Loucy (cell line): ENCODE results near the gene GTF2F1.

Experiments used
- H2AFZ ChIP-seq: fragments of 200-600 bp; sonication (generic); 2 replicates; pipeline ENCODE4 v1.6.0; 2016; ENCODE audit warnings: antibody characterized with exemption, mild to moderate bottlenecking, low read length, moderate library complexity
- H3F3A ChIP-seq: fragments of 200-600 bp; 2 replicates; pipeline ENCODE4 v1.6.0; 2016; ENCODE audit warnings: antibody characterized with exemption, low read depth, mild to moderate bottlenecking
- H3K27me3 ChIP-seq: fragments of 200-600 bp; sonication (generic); 2 replicates; pipeline ENCODE4 v1.6.1; 2014; ENCODE audit warnings: low read length, mild to moderate bottlenecking; ENCODE audit not compliant: insufficient read depth, poor library complexity, severe bottlenecking
- H3K36me3 ChIP-seq: fragments of 200-600 bp; sonication (generic); 2 replicates; pipeline ENCODE4 v1.6.1; 2016; ENCODE audit warnings: low read length; ENCODE audit not compliant: insufficient read depth
- H3K4me1 ChIP-seq: fragments of 200-600 bp; sonication (generic); 2 replicates; pipeline ENCODE4 v1.5.1; 2014; ENCODE audit warnings: low read length, mild to moderate bottlenecking; ENCODE audit not compliant: insufficient read depth, poor library complexity, severe bottlenecking
- H3K4me2 ChIP-seq: fragments of 200-600 bp; sonication (generic); 2 replicates; pipeline ENCODE4 v1.6.0; 2014; ENCODE audit warnings: antibody characterized with exemption, low read length, low read depth, mild to moderate bottlenecking; ENCODE audit not compliant: poor library complexity, severe bottlenecking
- H3K4me3 ChIP-seq: fragments of 200-600 bp; sonication (generic); 2 replicates; pipeline ENCODE4 v1.5.1; 2014; ENCODE audit warnings: low read length, mild to moderate bottlenecking, mixed read lengths; ENCODE audit not compliant: poor library complexity, severe bottlenecking
- H3K79me2 ChIP-seq: fragments of 200-600 bp; sonication (generic); 2 replicates; pipeline ENCODE4 v1.6.1; 2014; ENCODE audit warnings: low read length; ENCODE audit not compliant: insufficient read depth
- H3K9ac ChIP-seq: fragments of 200-600 bp; sonication (generic); 2 replicates; pipeline ENCODE4 v1.6.0; 2014; ENCODE audit warnings: mild to moderate bottlenecking, low read depth, low read length, moderate library complexity; ENCODE audit not compliant: poor library complexity, severe bottlenecking
- H3K9me2 ChIP-seq: fragments of 200-600 bp; sonication (generic); replicated peaks from 2 replicates; pipeline ENCODE4 v1.6.1; 2016; ENCODE audit warnings: low read depth, low read length, mixed read lengths
- H3K9me3 ChIP-seq: fragments of 200-600 bp; sonication (generic); 2 replicates; pipeline ENCODE4 v1.6.1; 2014; ENCODE audit warnings: mild to moderate bottlenecking, antibody characterized with exemption, low read length, low read depth; ENCODE audit not compliant: insufficient read depth
- H4K20me1 ChIP-seq: fragments of 200-600 bp; sonication (generic); 2 replicates; pipeline ENCODE4 v1.6.0; 2014; ENCODE audit warnings: antibody characterized with exemption, low read length, mild to moderate bottlenecking; ENCODE audit not compliant: insufficient read depth, poor library complexity, severe bottlenecking
- EZH2phosphoT487 ChIP-seq: fragments of 200-600 bp; IDR thresholded peaks from 2 replicates; pipeline ENCODE4 v1.6.1; 2018; ENCODE audit warnings: antibody characterized with exemption, mild to moderate bottlenecking, moderate library complexity, borderline replicate concordance
- TF ChIP-seq, protein P1 (sequence below): fragments of 200-600 bp; sonication (generic); conservative IDR thresholded peaks from 2 replicates; pipeline ENCODE4 v1.5.1; 2014; ENCODE audit warnings: mild to moderate bottlenecking, antibody characterized with exemption, low read length

GTF2F1 gene

DNA sequence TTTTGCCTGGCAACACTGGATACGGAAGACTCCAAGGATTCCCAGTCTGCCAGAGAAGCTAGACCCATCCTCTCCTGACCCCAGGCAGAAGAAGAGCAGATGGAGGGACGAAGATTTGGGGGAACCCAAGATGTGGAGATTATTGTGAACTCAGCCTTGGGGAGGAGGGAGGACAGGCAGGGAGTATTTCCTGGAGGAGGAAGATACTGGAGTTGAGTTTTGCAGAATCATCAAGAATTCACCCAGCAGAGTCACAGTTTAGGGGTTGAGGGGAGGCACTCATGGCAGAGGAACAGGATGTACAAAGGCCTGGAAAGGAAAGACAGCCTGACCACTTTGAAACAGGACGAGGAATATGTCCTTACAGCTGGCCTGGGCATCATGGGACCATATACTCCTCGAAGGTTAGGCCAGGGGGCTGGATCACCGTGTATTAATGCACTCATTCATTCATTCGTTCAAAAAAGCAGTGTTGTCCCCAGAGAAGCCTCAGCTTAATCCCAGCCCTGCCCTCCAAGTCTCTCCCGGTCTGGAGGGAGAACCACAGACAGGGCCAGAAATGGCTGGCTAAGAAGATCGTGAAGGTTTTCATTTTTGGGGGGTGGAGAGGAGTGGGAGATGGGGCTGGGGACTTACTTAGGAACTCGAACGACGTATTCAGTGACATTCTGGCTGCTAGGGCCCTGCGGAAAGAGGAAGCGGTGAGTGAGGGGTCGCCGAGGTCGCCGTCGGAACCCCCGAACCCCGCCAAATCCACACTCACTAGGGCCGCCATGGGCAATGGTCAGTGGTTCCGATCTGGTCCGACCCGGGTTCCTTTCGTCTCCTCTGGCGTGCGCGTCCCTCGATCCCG, 517 bp downstream of the GTF2F1 start:
- Histone ChIP-seq H3K4me2 (peak overlapping the region; percentile 99), H3K36me3 (peaks cover 11% of the 10 kb centered on the region; the same call in 1 of the 2 replicates), H3K27me3 (no peaks in the 10 kb centered on the region), H3K9me3 (no peaks in the 10 kb centered on the region), H3K4me1 (peaks cover 13% of the 10 kb centered on the region), H3K79me2 (peaks cover 30% of the 10 kb centered on the region), H3K9me2 (no peaks in the 10 kb centered on the region), H3K9ac (peak overlapping the region; percentile 93), H2AFZ (peak overlapping the region; percentile 97), H3K4me3 (peak overlapping the region; percentile 81), H3F3A (no peaks in the 10 kb centered on the region), H4K20me1 (no peaks in the 10 kb centered on the region)
- TF ChIP-seq, protein P1, sequence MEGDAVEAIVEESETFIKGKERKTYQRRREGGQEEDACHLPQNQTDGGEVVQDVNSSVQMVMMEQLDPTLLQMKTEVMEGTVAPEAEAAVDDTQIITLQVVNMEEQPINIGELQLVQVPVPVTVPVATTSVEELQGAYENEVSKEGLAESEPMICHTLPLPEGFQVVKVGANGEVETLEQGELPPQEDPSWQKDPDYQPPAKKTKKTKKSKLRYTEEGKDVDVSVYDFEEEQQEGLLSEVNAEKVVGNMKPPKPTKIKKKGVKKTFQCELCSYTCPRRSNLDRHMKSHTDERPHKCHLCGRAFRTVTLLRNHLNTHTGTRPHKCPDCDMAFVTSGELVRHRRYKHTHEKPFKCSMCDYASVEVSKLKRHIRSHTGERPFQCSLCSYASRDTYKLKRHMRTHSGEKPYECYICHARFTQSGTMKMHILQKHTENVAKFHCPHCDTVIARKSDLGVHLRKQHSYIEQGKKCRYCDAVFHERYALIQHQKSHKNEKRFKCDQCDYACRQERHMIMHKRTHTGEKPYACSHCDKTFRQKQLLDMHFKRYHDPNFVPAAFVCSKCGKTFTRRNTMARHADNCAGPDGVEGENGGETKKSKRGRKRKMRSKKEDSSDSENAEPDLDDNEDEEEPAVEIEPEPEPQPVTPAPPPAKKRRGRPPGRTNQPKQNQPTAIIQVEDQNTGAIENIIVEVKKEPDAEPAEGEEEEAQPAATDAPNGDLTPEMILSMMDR = no peak

DNA sequence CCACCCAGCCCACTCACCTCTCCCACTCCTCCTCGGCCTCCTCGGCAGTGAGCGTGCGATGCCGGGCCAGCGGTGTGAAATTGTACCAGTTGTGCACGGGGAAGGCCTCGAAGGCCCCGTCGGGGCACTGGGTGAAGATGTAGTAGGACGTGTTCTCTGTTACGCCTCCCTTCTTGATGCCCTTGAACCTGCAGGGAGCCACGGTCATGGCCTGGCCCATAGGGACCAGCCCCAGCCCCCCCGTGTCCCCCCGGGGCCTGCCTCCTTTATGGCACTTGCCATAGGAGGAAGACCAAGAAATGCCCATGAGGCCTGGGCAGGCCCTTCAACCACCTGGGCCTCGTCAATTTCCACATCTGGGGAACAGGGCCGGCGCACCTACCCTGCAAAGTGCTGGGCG, 5.6 kb downstream of the GTF2F1 start:
- H3K36me3 ChIP-seq = peaks cover 29% of the 10 kb centered on the region; the same call in 1 of the 2 replicates
- H3K4me1 ChIP-seq = peaks cover 6% of the 10 kb centered on the region
- no peaks in the 10 kb centered on the region for H4K20me1 ChIP-seq
- H3K4me2 ChIP-seq = no peak overlapping the region
- no peaks in the 10 kb centered on the region for H3K27me3 ChIP-seq
- no peak overlapping the region for H3K4me3 ChIP-seq
- no peak overlapping the region for H2AFZ ChIP-seq
- H3K9ac ChIP-seq = no peak overlapping the region
- H3K9me3 ChIP-seq = no peaks in the 10 kb centered on the region
- no peak for TF ChIP-seq EZH2phosphoT487
- TF ChIP-seq, protein P1 = no peak
- peaks cover 24% of the 10 kb centered on the region for H3K79me2 ChIP-seq
- no peaks in the 10 kb centered on the region for H3F3A ChIP-seq
- H3K9me2 ChIP-seq = no peaks in the 10 kb centered on the region

DNA sequence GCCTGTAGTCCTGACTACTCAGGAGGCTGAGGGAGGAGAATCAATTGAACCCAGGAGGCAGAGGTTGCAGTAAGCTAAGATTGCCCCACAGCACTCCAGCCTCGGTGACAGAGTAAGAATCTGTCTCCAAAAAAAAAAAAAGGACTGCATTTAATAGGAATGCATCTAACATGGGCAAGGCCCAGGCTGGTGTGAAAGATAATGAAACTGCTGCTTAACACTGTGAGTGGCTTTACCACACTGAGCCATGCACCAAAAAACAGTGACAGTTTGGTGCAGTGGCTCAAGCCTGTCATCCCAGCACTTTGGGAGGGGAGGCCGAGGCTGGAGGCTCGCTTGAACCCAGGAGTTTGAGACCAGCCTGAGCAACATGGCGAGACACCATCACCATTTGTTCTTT, 8.6 kb downstream of the GTF2F1 start:
- no peak overlapping the region for H3K4me3 ChIP-seq
- no peaks in the 10 kb centered on the region for H3K4me1 ChIP-seq
- H3K27me3 ChIP-seq = no peaks in the 10 kb centered on the region
- H3K79me2 ChIP-seq = peaks cover 5% of the 10 kb centered on the region; the same call in 1 of the 2 replicates
- H3K9ac ChIP-seq = no peak overlapping the region
- no peak overlapping the region for H3K4me2 ChIP-seq
- TF ChIP-seq, protein P1 = no peak
- no peak for TF ChIP-seq EZH2phosphoT487
- H2AFZ ChIP-seq = no peak overlapping the region
- peaks cover 56% of the 10 kb centered on the region; the same call in 1 of the 2 replicates for H3K36me3 ChIP-seq
- H3F3A ChIP-seq = no peaks in the 10 kb centered on the region
- no peaks in the 10 kb centered on the region for H4K20me1 ChIP-seq
- H3K9me3 ChIP-seq = no peaks in the 10 kb centered on the region
- H3K9me2 ChIP-seq = no peaks in the 10 kb centered on the region
